B cell (primary cell): ENCODE results near the gene AGT. TPM values are rescaled to one million over a fixed set of nuclear protein-coding genes. Genes with fewer than 3 reads are reported as not detected.

Experiments
- ATAC-seq: fragments of 200-7000 bp; cut with Tn5 transposase; one replicate; pipeline ENCODE4 v1.10.0; 2021; ENCODE audit warnings: low read depth, mild to moderate bottlenecking, moderate number of reproducible peaks, moderate library complexity
- CTCF ChIA-PET: fragments of 350-600 bp; sonication (Branson Sonifier 250); formaldehyde crosslinking; loops from one replicate; lab custom pipeline; 2021; ENCODE audit warnings: antibody characterized with exemption, inconsistent platforms; lab: Charles Lee
- POLR2A ChIA-PET: fragments of 350-600 bp; sonication (Branson Sonifier 250); formaldehyde crosslinking; loops from one replicate; lab custom pipeline; 2021; ENCODE audit warnings: antibody characterized with exemption; lab: Charles Lee
- DNase-seq: peaks from one replicate; pipeline ENCODE4 v3.0.0; 2013
- H2AFZ ChIP-seq: 2 replicates; pipeline ENCODE4 v1.6.1; 2012; ENCODE audit warnings: mild to moderate bottlenecking, low read depth, low read length; ENCODE audit not compliant: insufficient read depth, poor library complexity, severe bottlenecking
- H3K27ac ChIP-seq, 2 donors: 1 replicate in 1 of 2; 2 replicates in 1 of 2; pipeline ENCODE4 v1.5.1; 2012 to 2013; ENCODE audit warnings: low read length in 2 of 2, mild to moderate bottlenecking in 2 of 2, moderate library complexity in 1 of 2
- H3K27me3 ChIP-seq, 4 experiments: fragments of 200-600 bp in 1 of 4; sonication (generic) in 1 of 4; replicated peaks in 1 of 4; 1 replicate in 2 of 4; 2 replicates in 2 of 4; pipeline versions ENCODE4 v1.6.1 to v1.7.0; 2013 to 2016; ENCODE audit warnings: low read length in 3 of 4, mild to moderate bottlenecking in 2 of 4, mixed read lengths in 1 of 4, moderate library complexity in 1 of 4; ENCODE audit not compliant: insufficient read depth in 4 of 4, control insufficient read depth in 3 of 4; ENCODE audit errors: control extremely low read depth in 1 of 4
- H3K36me3 ChIP-seq, 2 experiments: replicated peaks in 1 of 2; 1 replicate in 1 of 2; 2 replicates in 1 of 2; pipeline versions ENCODE4 v1.6.1 to v1.7.1; 2013; ENCODE audit warnings: low read length in 1 of 2; ENCODE audit not compliant: insufficient read depth in 2 of 2, control insufficient read depth in 1 of 2; ENCODE audit errors: control extremely low read depth in 1 of 2, extremely low read depth in 1 of 2
- H3K4me1 ChIP-seq, 2 donors: fragments of 200-600 bp in 1 of 2; sonication (generic) in 1 of 2; 1 replicate in 1 of 2; 2 replicates in 1 of 2; pipeline versions ENCODE4 v1.5.1 to v1.6.1; 2013 to 2017; ENCODE audit warnings: low read length in 2 of 2; ENCODE audit not compliant: control insufficient read depth in 2 of 2, insufficient read depth in 2 of 2
- H3K4me2 ChIP-seq: replicated peaks from 2 replicates; pipeline ENCODE3; 2012; ENCODE audit warnings: mild to moderate bottlenecking, low read depth, low read length; ENCODE audit not compliant: poor library complexity, severe bottlenecking
- H3K4me3 ChIP-seq, 5 experiments: fragments of 200-600 bp in 1 of 5; sonication (generic) in 1 of 5; 1 replicate in 3 of 5; 2 replicates in 2 of 5; pipeline versions ENCODE4 v1.5.1 to v1.7.0; 2011 to 2016; ENCODE audit warnings: low read length in 4 of 5, mild to moderate bottlenecking in 4 of 5, low read depth in 2 of 5, control low read depth in 1 of 5, moderate library complexity in 1 of 5; ENCODE audit not compliant: insufficient read depth in 1 of 5; ENCODE audit errors: control extremely low read depth in 1 of 5, extremely low read depth in 1 of 5
- H3K79me2 ChIP-seq: fragments of 200-600 bp; sonication (generic); one replicate; pipeline ENCODE4 v1.6.0; 2016; ENCODE audit warnings: low read length; ENCODE audit not compliant: control insufficient read depth, insufficient read depth
- H3K9ac ChIP-seq: fragments of 200-600 bp; sonication (generic); 2 replicates; pipeline ENCODE4 v1.6.1; 2017; ENCODE audit warnings: mild to moderate bottlenecking, low read length, moderate library complexity
- H3K9me3 ChIP-seq, 3 donors: one replicate each; pipeline versions ENCODE4 v1.6.1 to v1.7.1; 2013; ENCODE audit warnings: low read length in 2 of 3; ENCODE audit not compliant: control insufficient read depth in 2 of 3, insufficient read depth in 1 of 3; ENCODE audit errors: control extremely low read depth in 1 of 3
- H4K20me1 ChIP-seq: 2 replicates; pipeline ENCODE4 v1.6.0; 2012; ENCODE audit warnings: mild to moderate bottlenecking, low read length; ENCODE audit not compliant: insufficient read depth, control insufficient read depth, poor library complexity, severe bottlenecking
- H3K27ac Mint-ChIP-seq: one replicate; pipeline ENCODE4 v1.8.0; 2021; ENCODE audit warnings: mixed read lengths
- H3K27me3 Mint-ChIP-seq: one replicate; pipeline ENCODE4 v1.8.0; 2021; ENCODE audit warnings: mixed read lengths
- H3K4me1 Mint-ChIP-seq: one replicate; pipeline ENCODE4 v1.8.0; 2021; ENCODE audit warnings: mixed read lengths
- H3K4me3 Mint-ChIP-seq: one replicate; pipeline ENCODE4 v1.8.0; 2021; ENCODE audit warnings: mixed read lengths
- H3K9me3 Mint-ChIP-seq: one replicate; pipeline ENCODE4 v1.8.0; 2022; ENCODE audit warnings: mixed read lengths; ENCODE audit not compliant: insufficient read depth
- EZH2 ChIP-seq: IDR thresholded peaks from 2 replicates; pipeline ENCODE4 v1.6.1; 2012; ENCODE audit warnings: borderline replicate concordance, low read depth, mild to moderate bottlenecking, moderate library complexity, low read length; ENCODE audit not compliant: insufficient read depth, poor library complexity, severe bottlenecking
- WGBS: methylation state at CpG from one replicate; pipeline ENCODE4 v1.1.5; 2013; ENCODE audit warnings: missing lambda C conversion rate; ENCODE audit not compliant: insufficient coverage; 5-methylcytosine and 5-hydroxymethylcytosine counted together
- intact Hi-C: fragments of 100-400 bp; cut with micrococcal nuclease; formaldehyde crosslinking; loops from one replicate; pipeline ENCODE4 v1.10.0; 2022
- polyA plus RNA-seq: library from polyadenylated mRNA; depleted of rRNA; stranded (reverse); fragments of >200 nt; gene quantifications from 2 replicates; pipeline ENCODE4 v1.2.3, GENCODE V29; 2012
- total RNA-seq, 2 donors: library from RNA; stranded (reverse); fragments of 120-200 nt in 1 of 2; gene quantifications; 1 replicate in 1 of 2; 2 replicates in 1 of 2; pipeline versions ENCODE4 v1.2.3 to v1.2.4, GENCODE V29; 2013 to 2022
- TF ChIP-seq, protein P1 (sequence below): fragments of 200-600 bp; IDR thresholded peaks from one replicate; pipeline ENCODE4 v1.8.0; 2022; ENCODE audit warnings: antibody characterized with exemption, mild to moderate bottlenecking

Gene AGT
- total and polyA plus RNA-seq, 2 donors (not counting 1 experiment from before 2014, with no cell fraction given) = not detected

- Histone ChIP-seq H3K27ac (no peak overlapping the region), H3K4me1 (no peaks in the 10 kb centered on the region), H3K4me2 (no peak overlapping the region), H4K20me1 (no peaks in the 10 kb centered on the region), H3K27me3 (peaks cover 0 to 3% (median 0%) of the 10 kb centered on the region in 4 experiments), H2AFZ (no peak overlapping the region), H3K9ac (no peak overlapping the region), H3K36me3 (no peaks in the 10 kb centered on the region), H3K9me3 (no peaks in the 10 kb centered on the region), H3K4me3 (no peak overlapping the region), H3K79me2 (no peaks in the 10 kb centered on the region)
- WGBS = 93% methylated on average over 13 of the region's 14 CpGs
- no peaks in the 10 kb centered on the region for H3K9me3 Mint-ChIP-seq
- no peaks in the 10 kb centered on the region for H3K4me1 Mint-ChIP-seq
- TF ChIP-seq, protein P1, sequence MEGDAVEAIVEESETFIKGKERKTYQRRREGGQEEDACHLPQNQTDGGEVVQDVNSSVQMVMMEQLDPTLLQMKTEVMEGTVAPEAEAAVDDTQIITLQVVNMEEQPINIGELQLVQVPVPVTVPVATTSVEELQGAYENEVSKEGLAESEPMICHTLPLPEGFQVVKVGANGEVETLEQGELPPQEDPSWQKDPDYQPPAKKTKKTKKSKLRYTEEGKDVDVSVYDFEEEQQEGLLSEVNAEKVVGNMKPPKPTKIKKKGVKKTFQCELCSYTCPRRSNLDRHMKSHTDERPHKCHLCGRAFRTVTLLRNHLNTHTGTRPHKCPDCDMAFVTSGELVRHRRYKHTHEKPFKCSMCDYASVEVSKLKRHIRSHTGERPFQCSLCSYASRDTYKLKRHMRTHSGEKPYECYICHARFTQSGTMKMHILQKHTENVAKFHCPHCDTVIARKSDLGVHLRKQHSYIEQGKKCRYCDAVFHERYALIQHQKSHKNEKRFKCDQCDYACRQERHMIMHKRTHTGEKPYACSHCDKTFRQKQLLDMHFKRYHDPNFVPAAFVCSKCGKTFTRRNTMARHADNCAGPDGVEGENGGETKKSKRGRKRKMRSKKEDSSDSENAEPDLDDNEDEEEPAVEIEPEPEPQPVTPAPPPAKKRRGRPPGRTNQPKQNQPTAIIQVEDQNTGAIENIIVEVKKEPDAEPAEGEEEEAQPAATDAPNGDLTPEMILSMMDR = no peak
- TF ChIP-seq EZH2 = no peak
- CTCF ChIA-PET = no interaction called here
- DNase-seq (no peak), ATAC-seq (no peak)
- no peak overlapping the region for H3K4me3 Mint-ChIP-seq
- intact Hi-C loops = no loop called here
- POLR2A ChIA-PET = no interaction called here
- H3K27ac Mint-ChIP-seq = no peak overlapping the region
- H3K27me3 Mint-ChIP-seq = peaks cover 12% of the 10 kb centered on the region
Measured at GRCh38 chr1:230702934-230703678, 10.8 kb downstream of the AGT start.

DNA sequence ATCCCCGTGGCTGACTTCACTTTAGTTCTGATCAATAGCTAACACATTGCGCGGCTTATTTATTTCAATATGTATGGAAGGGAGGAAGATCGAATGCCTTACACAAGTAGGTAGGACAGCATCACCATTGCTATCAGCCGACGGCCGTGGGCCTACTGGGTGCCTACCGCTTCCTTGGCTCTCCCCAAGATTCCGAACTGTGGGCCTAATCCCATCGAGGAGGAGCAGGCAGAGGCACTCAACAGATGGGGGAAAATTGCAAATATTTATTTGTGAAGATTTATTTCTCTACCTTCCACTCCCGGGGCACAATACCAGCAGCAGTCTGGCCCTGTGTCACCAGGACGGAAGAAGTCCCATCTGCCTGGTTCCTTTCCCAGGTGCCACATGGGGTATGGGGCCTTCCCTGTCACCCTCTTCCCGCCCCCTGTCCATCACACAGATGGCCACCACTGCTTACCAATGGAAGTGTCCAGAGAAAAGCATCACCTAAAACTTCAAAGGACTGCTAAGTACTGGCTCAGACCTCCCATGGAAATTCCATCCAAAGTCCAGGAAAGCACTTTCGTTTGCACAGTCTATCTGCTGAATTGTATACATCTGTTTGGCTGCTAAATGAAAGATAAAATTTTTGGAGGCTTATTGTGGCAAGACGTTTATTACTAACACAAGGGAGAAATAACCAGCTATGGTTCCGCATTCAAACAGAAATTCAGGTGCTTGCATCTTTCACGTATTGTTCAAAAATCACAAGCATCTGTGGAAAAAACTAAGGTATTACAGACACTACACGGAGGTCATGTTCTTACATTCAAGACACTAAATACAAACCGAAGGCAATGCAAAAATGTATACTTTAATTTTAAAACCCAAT, 11.8 kb downstream of the AGT start:
- intact Hi-C loops = no loop called here

More for the DNA sequence above, 11.8 kb downstream of the AGT start:
- ATAC-seq (no peak), DNase-seq (no peak)
- Histone ChIP-seq H3K4me1 (no peaks in the 10 kb centered on the region), H3K9ac (no peak overlapping the region), H3K4me3 (no peak overlapping the region), H2AFZ (no peak overlapping the region), H4K20me1 (no peaks in the 10 kb centered on the region), H3K79me2 (no peaks in the 10 kb centered on the region), H3K4me2 (no peak overlapping the region), H3K36me3 (no peaks in the 10 kb centered on the region), H3K27ac (no peak overlapping the region), H3K27me3 (peaks cover 0 to 3% (median 0%) of the 10 kb centered on the region in 4 experiments), H3K9me3 (no peaks in the 10 kb centered on the region)
- Mint-ChIP-seq H3K4me1 (no peaks in the 10 kb centered on the region), H3K27ac (no peak overlapping the region), H3K9me3 (no peaks in the 10 kb centered on the region), H3K4me3 (no peak overlapping the region), H3K27me3 (peaks cover 8% of the 10 kb centered on the region)
- CTCF ChIA-PET = no interaction called here
- TF ChIP-seq, protein P1 = no peak
- TF ChIP-seq EZH2 = no peak
- 93% methylated on average over 14 of the region's 19 CpGs for WGBS
- POLR2A ChIA-PET = no interaction called here
